ENCODE results near the gene NUP205.

- TF ChIP-seq, protein P1, sequence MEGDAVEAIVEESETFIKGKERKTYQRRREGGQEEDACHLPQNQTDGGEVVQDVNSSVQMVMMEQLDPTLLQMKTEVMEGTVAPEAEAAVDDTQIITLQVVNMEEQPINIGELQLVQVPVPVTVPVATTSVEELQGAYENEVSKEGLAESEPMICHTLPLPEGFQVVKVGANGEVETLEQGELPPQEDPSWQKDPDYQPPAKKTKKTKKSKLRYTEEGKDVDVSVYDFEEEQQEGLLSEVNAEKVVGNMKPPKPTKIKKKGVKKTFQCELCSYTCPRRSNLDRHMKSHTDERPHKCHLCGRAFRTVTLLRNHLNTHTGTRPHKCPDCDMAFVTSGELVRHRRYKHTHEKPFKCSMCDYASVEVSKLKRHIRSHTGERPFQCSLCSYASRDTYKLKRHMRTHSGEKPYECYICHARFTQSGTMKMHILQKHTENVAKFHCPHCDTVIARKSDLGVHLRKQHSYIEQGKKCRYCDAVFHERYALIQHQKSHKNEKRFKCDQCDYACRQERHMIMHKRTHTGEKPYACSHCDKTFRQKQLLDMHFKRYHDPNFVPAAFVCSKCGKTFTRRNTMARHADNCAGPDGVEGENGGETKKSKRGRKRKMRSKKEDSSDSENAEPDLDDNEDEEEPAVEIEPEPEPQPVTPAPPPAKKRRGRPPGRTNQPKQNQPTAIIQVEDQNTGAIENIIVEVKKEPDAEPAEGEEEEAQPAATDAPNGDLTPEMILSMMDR (IDR thresholded peaks at IDR 0.05): no peak
- TF ChIP-seq POLR2A (IDR thresholded peaks at IDR 0.05): no peak
Measured at GRCh38 chr7:135519871-135520270, 37.8 kb upstream of the NUP205 start.
